ENCODE results near the gene ZDHHC11.

DNA sequence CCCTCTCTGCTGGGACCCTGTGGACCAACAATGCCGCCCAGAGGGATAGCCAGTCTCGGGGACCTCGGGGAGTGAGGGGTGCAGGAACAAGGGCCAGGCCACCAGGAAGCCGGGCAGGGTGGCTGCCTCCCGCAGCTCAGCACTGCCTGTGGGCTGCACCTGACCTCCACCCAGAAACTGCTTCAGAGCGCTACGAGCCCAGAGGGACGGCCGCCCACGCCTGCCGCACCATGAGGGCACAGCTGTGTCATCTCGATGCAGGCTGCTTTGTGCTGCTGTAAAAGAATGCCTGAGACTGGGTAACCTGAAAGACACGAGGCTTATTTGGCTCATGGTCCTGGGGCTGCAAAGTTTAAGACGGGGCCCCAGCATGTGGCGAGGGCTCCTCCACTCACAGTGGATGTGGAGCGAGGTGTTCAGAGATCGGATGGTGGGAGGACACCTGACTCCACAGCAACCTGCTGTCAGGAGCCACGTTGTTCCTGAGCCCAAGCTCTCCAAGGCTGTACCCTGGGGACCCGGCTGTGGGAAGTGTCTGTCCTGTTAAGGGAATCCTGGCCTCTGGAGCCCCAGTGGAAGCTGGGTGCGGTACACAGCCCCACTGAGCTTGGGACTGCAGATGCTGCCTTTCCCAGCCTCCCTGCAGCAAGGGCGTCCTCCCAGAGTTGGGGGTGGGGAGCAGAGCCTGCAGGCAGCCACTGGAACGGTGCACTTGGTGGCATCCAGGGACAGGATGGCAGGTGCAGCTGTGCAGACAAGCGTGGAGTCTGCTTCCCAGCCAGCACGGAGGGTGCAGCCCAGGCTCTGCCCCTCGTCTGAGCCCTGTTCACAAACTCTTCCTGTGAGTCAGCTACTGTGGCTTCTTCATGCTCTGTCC lies 11.8 kb upstream of the ZDHHC11 start:
- TF ChIP-seq, protein P1, sequence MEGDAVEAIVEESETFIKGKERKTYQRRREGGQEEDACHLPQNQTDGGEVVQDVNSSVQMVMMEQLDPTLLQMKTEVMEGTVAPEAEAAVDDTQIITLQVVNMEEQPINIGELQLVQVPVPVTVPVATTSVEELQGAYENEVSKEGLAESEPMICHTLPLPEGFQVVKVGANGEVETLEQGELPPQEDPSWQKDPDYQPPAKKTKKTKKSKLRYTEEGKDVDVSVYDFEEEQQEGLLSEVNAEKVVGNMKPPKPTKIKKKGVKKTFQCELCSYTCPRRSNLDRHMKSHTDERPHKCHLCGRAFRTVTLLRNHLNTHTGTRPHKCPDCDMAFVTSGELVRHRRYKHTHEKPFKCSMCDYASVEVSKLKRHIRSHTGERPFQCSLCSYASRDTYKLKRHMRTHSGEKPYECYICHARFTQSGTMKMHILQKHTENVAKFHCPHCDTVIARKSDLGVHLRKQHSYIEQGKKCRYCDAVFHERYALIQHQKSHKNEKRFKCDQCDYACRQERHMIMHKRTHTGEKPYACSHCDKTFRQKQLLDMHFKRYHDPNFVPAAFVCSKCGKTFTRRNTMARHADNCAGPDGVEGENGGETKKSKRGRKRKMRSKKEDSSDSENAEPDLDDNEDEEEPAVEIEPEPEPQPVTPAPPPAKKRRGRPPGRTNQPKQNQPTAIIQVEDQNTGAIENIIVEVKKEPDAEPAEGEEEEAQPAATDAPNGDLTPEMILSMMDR (IDR thresholded peaks at IDR 0.05), result no peak
- no peak for TF ChIP-seq POLR2A (IDR thresholded peaks at IDR 0.05)
